HepG2 (cell line): ENCODE data around the gene UPB1.

Source experiments
- CTCF ChIP-seq: sonication (generic); formaldehyde crosslinking; IDR thresholded peaks from 2 replicates; pipeline ENCODE4 v1.5.0; 2020; ENCODE audit warnings: mild to moderate bottlenecking, missing genetic modification reagents, moderate library complexity
- RBAK ChIP-seq: sonication (generic); formaldehyde crosslinking; IDR thresholded peaks from 2 replicates; pipeline ENCODE4 v1.5.1; 2020; ENCODE audit warnings: mild to moderate bottlenecking, missing genetic modification reagents
- ZNF777 ChIP-seq: sonication (generic); formaldehyde crosslinking; IDR thresholded peaks from 2 replicates; pipeline ENCODE4 v1.4.0; 2020; ENCODE audit warnings: missing genetic modification reagents

- TF ChIP-seq ZNF777 (CRISPR knock-in tag) (no peak), CTCF (CRISPR knock-in tag) (no peak), RBAK (CRISPR knock-in tag) (no peak)
These were observed 15.8 kb downstream of the UPB1 start for GRCh38 chr22:24510637-24511625.
